OCI-LY3 (cell line): ENCODE measurements around the gene MAP1LC3B2.

ENCODE experiments used
- EZH2phosphoT487 ChIP-seq: fragments of 200-600 bp; shearing (Covaris generic); IDR thresholded peaks from 2 replicates; pipeline ENCODE4 v1.6.1; 2018; ENCODE audit warnings: antibody characterized with exemption, mixed run types, low read depth
- TF ChIP-seq, protein P1 (sequence below): fragments of 200-600, 300-600 bp; sonication (generic); IDR thresholded peaks from 2 replicates; pipeline ENCODE4 v1.5.1; 2014; ENCODE audit warnings: antibody characterized with exemption, low read length, low read depth

DNA sequence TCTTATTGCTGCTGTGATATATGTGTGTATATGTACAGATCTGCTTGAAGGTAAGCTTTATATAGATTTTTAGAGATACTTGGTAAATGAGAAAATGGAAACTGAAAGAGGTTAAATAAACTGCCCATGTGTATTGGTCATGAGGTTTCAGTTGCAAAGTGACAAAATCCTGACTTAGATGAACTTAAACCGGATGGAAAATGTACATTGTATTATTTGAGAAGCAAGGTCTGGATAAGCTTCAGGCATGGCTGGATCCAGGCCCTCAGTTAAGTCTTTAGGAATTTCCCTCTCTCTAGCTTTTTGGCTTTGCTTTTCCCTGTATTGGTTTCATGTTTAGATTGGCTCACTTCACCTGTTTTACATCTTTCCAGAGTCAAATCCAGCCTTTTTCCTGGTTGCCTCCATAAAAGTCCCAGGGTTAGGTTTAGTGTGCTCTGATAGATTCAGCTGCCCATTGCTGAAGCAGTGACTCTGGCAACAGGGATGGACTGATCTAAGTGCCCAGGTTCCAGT, 21.0 kb upstream of the MAP1LC3B2 start:
- TF ChIP-seq, protein P1, sequence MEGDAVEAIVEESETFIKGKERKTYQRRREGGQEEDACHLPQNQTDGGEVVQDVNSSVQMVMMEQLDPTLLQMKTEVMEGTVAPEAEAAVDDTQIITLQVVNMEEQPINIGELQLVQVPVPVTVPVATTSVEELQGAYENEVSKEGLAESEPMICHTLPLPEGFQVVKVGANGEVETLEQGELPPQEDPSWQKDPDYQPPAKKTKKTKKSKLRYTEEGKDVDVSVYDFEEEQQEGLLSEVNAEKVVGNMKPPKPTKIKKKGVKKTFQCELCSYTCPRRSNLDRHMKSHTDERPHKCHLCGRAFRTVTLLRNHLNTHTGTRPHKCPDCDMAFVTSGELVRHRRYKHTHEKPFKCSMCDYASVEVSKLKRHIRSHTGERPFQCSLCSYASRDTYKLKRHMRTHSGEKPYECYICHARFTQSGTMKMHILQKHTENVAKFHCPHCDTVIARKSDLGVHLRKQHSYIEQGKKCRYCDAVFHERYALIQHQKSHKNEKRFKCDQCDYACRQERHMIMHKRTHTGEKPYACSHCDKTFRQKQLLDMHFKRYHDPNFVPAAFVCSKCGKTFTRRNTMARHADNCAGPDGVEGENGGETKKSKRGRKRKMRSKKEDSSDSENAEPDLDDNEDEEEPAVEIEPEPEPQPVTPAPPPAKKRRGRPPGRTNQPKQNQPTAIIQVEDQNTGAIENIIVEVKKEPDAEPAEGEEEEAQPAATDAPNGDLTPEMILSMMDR: no peak
- no peak for TF ChIP-seq EZH2phosphoT487
